GM18517 (cell line): ENCODE data around the gene DTHD1.

Source experiments
- ATAC-seq: cut with Tn5 transposase; IDR thresholded peaks from one replicate; pipeline ENCODE4 v1.9.1; 2021; ENCODE audit warnings: mild to moderate bottlenecking, moderate library complexity; ENCODE audit not compliant: unreplicated experiment

DTHD1 gene

DNA sequence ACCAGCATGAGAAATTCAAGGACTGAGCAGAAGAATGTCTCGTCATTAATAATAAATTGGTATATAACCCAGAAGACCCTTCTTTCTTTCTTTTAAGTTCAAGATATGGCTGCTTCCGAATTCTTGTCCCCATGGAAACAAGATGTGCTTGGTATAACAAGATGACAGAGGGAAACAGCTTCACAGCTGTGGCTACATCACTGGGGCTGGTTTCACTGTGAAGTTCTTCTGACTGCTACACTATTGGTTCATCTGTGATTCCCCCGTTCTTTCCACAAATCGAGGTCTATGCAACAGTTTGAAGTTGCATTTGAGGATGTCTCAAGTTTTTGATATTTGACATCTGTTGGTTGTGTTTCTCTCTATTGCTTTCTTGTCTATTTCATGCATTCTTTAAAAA lies 12.3 kb upstream of the DTHD1 start:
- no peak for ATAC-seq

DNA sequence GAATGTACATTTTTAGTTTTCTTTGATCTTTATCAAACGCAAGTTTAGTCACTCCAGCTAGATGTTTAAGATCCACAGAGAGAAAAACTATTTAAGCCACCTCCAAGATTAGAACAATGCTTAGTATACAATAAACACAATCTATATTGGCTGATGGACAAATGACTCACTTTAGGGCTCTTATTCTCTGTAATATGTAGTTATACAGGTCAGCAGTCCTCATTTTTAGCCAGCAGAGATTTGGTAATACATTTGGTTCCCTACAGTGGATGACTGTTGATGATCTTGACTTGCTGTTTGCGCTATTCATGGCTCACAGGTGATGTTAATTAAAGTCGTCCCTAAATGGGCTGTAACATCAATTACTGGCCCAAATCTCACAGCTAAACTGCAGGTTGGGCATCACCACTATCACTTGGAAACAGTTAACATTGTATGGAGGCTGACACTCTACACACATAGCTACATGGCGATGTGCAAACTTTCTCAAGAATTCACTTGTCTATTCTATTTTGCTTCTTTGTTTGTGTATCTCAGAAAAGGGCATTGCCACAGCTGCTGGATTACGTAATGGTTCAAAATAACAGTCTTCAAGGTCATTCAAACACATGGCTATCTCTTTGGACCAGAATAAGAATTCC lies 11.8 kb upstream of the DTHD1 start:
- no peak for ATAC-seq

DNA sequence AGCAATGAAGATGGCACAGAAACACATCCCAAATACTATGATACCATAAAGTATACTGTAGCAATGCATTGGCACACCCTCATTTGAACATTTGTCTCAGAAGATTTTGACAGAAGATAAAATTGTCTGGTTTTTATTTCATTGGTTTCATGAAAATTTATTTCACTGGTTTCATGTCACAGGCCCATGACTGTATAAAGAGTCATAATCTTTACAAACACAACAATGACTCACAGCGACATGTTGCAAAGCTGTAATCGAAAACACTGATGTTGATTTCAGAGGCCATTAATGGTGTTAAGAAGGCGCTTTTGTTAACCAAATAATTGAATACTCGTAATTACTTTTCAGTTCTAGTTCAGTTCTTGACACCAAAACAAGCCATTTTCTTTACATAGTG lies 8.1 kb upstream of the DTHD1 start:
- no peak for ATAC-seq

DNA sequence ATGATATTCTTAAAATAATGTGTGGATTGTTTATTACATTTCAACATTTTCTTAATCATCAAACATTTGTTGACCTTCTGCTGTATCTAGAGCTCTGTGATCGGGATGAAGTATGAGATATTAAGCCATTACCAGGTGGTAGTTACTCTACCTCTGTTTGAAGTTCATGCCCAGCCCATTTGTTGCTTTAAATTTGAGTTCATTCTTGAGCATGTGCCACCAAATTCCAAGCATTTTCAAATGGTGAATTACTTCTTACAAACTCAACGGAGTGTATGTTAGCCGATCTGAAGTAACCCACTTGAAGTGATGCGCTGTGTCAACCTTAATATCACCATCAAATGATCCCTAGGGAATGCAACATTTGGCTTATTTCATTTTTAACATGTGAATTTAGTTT lies 7.3 kb upstream of the DTHD1 start:
- no peak for ATAC-seq

DNA sequence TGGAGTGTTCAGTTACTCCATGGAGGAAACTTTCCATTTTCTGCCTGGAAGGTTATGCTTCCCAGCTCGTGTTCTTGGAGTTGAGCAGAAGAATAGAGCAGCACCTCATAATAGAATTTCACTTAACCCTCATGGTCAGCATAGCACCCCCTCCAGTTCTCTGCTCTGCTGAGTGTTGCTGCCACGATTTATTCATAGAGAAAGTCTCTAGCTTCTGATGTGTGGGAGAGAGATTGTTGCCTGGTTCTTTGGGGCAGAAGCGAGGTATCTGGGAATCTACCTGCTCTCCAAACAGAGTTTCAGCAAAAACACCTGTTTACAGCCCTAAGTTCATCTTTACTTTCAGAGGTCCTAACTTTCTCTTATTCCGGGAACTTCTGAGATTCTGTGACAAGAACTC lies 3.9 kb upstream of the DTHD1 start:
- ATAC-seq: no peak

DNA sequence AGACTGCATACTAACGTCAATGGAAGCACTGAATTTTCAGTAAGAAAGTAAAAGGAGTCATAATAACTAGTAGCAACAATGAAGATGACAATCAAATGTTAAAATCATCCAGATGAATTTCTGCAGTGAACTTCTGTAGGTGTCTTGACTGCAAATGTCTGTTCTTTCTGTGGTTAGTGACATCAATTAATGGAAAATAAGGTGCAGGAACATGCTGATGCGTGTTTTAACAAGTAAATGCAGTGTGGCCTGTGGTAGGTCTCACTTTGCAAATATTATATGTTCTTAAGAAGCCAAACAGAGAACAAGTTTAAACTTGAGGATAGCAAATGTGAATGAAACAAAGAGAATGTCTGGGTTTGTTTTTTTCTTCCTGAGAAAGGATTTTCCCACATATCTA lies 2.6 kb upstream of the DTHD1 start:
- ATAC-seq: no peak

DNA sequence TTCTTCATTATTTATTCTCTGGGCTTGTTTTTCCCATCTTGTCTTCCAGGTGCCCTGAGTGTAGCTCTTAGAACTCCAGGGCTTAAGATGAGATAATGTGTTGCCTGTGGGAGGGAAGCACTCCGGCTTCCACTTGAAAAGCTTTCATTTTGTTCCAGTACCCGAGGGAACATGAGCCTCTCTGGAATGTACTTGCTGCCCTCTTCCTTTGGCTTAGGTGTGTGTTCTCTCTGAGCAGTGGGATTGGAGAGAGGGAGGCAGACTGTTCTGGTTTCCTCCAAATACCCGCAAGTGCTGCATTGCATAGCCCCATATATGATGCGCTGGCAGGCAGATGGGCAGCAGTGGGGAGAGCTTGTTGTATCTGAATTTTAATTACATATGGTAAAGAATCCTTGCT lies 861 bp upstream of the DTHD1 start:
- ATAC-seq: no peak

DNA sequence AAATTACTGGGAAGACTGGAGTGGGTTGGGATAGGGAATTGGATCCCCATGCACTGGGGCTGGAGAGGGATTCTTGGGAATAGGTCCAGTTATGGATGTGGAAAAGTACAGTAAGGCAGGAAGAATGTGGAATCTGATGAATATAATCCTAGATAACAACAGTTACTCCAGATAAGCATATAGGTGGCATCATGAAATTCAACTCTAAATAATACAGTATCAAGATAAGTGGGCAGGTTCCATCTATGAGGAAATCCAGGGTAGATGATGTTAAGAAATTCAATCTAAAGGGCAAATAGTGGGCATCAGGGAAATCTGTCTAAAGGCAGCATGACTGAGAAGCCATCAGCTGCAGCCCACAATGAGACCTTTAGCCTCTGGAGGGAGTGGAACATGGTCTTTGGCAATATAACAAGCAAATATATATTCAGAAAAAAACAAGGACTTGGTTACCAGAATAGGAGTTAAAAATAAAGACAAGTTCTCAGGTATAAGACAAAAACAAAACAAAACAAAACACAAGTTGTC lies 1.2 kb downstream of the DTHD1 start:
- ATAC-seq: no peak

DNA sequence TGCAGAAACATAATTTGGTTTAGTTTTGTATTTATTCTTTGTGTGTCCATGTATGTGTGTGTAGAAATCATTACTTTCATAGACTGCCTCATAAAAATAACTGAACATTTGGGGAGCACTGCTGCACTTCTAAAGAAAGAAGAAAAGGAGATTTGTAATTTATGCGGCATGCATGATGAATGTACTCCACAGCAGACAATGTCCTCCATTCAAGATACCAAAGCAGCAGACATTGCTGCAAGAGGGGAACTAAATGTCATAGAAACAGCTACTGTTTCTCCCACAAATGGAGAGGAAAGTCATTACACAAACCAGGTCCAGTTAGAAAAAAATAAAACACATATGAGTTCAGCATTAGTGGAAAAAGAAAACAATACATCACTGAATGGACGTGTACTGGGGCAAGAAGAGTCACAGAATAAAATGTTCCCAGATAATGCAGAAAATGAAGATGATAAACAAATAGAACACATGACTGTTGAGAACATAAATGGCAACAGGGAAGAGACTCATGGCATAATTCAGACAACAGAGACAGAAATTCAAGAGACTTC lies 2.6 kb downstream of the DTHD1 start:
- no peak for ATAC-seq

DNA sequence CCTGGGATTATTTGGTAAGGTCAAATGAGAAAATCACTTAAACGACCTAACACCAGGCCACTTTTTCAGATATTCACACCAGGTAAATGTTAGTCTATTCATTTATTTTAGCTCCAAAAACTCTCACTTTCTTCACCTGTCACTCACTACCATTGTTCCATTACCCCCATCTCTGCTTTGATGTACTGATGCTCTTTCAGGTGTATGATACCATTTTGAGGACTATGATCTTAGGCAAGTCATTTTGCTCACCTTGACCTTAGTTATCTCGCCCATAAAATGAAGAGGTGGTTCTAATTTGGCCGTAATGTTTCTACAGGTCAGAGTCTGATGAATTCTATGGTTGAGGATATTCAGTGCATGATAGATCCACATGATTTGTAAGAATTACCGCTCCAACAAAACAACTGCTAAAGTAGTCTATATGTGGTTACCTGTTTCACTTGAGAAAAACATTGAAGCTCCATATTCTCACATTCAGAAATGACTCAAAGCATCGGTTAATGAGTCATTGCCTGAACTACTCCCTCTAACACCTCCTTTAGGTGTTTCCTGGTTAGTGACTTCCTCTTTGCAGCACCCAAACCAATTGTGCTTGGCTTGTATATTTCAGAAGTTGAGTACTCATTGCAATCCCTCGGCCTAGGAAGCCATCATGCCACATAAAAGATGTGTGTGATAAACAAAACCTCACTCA lies 4.5 kb downstream of the DTHD1 start:
- ATAC-seq: peak; percentile 99

DNA sequence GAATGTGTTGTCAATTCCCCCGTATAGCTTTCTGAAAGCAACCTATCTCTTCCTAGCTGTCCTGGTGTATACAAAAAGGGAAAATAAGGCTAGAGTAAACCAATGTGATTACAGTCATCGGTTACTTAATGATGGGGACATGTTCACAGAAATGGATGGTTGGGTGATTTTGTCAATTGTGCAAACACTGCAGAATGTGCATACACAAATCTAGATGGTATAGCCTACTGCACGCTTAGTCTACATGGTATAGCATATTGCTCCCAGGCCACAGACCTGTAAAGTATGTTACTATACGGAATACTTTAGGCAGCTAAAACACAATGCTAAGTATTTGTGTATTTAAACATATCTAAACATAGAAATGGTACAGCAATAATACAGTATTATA lies 5.1 kb downstream of the DTHD1 start:
- ATAC-seq: no peak

DNA sequence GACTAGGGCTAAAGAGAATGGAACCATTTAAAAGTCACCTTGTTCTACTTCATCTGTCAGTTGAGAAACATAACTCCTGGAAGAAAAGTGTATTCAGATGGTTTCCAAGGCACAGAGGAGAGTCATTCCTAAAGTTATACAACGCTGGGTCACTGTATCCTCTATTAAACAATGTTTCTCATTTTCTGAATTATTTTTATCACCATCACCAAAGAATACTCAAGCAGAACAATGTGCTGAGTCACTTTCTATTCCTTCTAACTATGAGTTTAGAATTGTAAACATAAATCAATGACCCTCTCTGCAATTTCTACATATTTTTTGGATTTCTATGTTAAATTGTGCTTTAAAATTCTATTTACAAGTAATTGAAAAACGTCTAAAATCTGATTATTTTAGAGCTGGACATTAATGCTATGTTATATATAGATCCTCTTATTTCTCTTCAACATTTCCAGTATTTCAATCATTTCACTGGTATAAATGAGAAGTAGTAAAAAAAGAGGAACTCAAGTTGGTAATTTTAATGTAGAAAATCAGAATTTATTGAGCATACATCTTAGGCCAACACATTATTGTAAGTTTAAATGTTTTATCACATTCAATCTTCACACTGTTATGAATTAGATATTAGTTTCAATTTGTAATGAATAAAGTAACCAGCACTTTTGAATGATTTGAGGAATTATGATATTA lies 7.5 kb downstream of the DTHD1 start:
- ATAC-seq: no peak

DNA sequence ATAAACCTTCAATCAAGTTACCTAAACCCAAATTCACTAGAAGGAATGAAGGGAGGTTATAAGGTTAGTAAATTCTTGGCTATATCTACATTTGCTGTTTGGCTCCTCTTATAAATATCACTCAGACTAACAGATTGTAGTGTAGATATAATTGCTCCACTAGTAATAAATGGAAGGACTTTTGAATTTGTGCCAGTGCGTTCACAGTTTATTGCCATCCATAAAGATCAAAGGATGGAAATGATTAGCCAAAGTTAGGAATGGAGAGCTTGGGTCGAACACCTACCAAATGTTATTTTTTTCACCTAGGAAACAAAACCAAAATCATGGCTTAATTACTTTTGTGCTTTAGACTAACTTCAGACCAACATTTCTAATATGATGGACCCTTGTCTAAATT lies 9.2 kb downstream of the DTHD1 start:
- ATAC-seq: no peak

DNA sequence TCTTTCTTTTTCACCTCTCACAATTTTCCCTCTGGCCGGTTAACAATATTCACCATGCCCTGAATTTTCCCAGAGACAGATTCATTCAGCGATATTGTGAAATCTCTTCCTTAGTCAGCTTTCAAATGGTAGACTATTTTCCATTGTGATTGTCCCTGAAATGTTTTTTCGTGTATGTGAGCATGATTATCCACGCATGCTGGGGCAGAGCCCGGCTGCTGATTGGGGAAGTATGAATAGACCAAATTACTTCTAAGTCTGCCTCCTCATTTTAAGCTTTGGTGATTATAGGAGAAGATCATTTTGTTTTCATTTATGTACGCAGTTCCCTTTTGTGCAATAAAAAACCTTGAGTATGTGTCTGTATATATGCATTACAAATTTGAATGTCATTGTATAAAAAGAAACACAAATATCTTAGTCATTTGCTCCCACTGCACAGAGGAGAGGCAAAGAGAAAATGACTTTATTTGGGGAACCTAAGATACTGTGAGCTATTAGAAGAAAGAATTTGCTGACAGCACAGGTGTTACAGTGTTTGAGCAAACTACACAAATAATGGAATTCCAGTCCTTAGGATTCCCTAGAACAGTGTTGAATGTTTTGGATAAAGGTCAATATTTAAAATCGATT lies 11.3 kb downstream of the DTHD1 start:
- no peak for ATAC-seq

DNA sequence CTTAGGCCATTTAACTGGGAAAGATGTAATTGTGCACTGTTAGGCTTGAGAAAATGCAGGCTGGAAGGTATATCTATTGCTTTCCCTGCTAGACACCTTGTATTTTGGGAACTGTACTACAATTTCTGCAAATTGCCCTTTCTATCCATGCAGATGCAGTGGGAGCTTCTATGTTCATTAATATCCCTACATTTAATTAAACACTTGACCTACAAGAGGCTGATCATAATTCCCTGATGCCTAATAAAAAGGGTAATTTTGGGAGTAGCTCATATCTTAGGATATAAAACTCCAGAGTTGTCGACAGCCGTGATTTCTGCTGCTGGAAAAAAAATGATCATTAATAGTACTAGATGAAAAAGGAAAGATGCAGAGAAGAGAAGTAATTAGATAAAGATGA lies 19.7 kb downstream of the DTHD1 start:
- ATAC-seq: no peak

DNA sequence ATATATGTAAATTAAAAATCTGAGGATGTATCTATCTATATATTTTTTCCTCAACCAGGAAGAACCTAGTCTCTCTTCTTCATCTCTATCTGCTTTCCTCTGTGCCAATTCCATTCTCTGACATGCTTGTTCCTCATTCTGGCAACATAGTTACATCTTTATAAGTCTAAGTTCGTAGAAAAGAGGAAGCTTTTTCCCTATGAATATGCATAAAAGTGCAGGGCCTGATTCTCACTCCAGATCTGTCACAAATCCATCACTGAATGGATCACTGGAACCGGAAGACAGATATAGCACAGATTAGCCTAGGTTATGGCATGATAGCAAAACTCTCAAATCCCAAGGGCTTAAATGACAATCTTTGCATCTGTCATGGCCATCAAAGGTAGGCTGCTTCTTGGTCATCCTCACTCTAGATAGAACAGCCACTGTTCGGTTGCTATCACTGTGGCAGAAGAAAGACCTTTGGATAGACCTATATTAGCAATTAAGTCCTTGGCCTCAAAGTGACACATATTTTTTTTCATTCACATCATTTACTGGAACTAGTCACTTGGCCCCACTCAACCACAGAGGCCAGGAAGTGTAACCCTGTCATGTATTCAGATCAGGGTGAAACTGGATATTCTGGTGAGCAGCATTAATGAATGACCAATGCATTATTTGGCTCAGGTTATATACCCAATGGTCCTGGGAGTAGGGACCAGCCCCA lies 22.2 kb downstream of the DTHD1 start:
- peak; percentile 84 for ATAC-seq

DNA sequence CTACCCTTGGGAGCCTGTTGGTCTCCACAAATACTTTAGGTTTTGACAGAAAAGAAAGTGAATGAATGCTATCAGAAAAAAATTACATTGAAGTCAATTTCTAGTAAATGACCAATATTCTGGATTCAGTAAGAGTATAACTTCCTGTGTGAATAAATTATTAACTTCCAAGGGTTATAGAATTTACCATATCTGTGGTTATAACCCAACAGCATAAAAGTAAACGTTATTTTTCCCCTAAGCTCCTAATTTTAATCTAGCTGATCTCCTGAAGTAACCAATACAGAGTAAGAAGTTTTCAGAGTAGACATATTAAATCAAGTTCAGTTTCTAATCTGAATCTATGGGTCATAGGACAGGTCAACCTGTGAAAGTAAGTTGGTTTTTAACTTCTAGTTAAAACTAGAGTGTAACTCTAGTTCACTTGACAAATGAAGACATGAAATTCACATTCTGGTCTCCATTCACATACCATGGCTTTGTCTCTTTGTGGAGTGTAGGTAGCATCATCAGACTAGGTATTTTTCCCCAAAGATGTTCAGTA lies 22.8 kb downstream of the DTHD1 start:
- peak; percentile 57 for ATAC-seq

DNA sequence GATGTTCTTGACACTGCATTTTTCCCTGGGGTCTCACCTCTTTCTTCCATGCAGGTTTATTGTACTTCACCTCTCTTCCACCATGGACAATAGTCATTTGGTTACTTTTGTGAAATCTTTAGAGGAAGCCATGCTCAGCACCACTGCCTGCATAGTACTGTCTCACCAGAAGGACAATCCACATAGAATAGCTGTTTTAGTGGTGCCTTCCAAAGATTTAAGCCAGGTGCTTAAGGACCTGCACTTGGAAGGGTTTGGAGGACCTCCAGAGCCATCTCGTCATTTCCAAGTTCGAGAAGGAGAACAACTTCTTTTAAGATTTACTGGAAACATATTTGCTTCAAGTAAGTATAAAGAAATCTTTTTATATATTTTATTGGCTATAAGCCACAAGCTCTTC lies 26.7 kb downstream of the DTHD1 start:
- no peak for ATAC-seq

DNA sequence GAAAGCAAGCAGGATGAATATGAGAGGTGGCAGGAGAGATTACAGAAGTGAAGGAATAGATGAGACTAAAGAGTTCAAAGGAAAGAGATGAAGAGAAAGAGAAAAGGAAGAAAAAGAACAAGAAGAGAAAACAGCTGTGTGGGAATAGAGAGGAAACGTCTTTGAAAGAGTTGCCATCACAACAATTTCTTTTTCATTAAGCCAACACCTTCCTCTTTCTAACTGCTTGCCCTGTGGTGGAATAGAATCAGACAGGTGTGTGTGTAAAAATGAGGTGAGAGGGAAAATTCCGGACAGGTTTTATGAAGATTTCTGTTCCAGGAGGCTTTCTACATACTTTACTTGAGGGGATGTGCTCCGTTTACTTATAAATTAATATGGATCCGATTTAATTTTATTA lies 28.8 kb downstream of the DTHD1 start:
- no peak for ATAC-seq

DNA sequence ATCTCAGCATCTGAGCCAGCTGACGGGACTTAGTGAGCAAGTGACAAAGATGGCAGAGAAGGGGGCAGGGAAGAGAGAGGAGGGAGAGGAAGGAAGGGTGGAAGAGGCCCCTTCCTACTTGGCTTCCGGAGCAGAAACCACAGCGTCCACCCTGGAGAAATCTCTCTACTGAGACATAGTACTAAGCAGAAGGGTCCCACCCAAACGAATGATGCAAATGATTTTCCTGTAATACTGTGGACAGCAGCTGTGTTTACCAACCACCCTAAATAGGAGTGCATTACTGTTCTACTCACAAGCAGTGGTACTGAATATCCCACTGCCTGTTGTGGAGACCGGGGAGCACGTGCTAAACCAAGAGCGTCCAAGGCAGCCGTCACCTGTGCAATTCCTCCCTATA lies 29.4 kb downstream of the DTHD1 start:
- no peak for ATAC-seq
